Mesenchymal stem cell (in vitro differentiated cells and primary cell): ENCODE results near the gene CYTH3.

ENCODE experiments used
- DNase-seq: peaks from one replicate; pipeline ENCODE4 v3.0.0-alpha.2; 2013
- H2AFZ ChIP-seq: one replicate; pipeline ENCODE4 v1.6.1; 2013; ENCODE audit warnings: low read depth, mild to moderate bottlenecking, control low read depth, inconsistent platforms, low read length, moderate library complexity
- H2AK5ac ChIP-seq: 2 replicates; pipeline ENCODE4 v1.6.1; 2013; ENCODE audit warnings: low read length, moderate library complexity, mild to moderate bottlenecking, inconsistent platforms; ENCODE audit not compliant: severe bottlenecking
- H2BK120ac ChIP-seq: one replicate; pipeline ENCODE4 v1.6.1; 2013; ENCODE audit warnings: low read depth, mild to moderate bottlenecking, inconsistent platforms, low read length, moderate library complexity
- H2BK12ac ChIP-seq, 2 experiments: one replicate each; pipeline ENCODE4 v1.6.1; 2013; ENCODE audit warnings: inconsistent platforms in 2 of 2, low read length in 2 of 2, mild to moderate bottlenecking in 2 of 2, moderate library complexity in 2 of 2, control low read depth in 1 of 2
- H2BK15ac ChIP-seq: one replicate; pipeline ENCODE4 v1.6.1; 2013; ENCODE audit warnings: mild to moderate bottlenecking, low read depth, inconsistent platforms; ENCODE audit not compliant: poor library complexity, severe bottlenecking
- H2BK5ac ChIP-seq: 2 replicates; pipeline ENCODE4 v1.6.1; 2013; ENCODE audit warnings: low read depth, mild to moderate bottlenecking, low read length, control low read depth, inconsistent platforms; ENCODE audit not compliant: poor library complexity, severe bottlenecking
- H3K14ac ChIP-seq, 2 experiments: one replicate each; pipeline ENCODE4 v1.6.1; 2013; ENCODE audit warnings: inconsistent platforms in 2 of 2, low read length in 2 of 2, control low read depth in 1 of 2, mild to moderate bottlenecking in 1 of 2, moderate library complexity in 1 of 2
- H3K18ac ChIP-seq, 2 experiments: one replicate each; pipeline ENCODE4 v1.6.1; 2013; ENCODE audit warnings: inconsistent platforms in 2 of 2, low read length in 2 of 2, control low read depth in 1 of 2, low read depth in 1 of 2, mild to moderate bottlenecking in 1 of 2
- H3K23ac ChIP-seq, 2 experiments: one replicate each; pipeline ENCODE4 v1.6.1; 2013; ENCODE audit warnings: inconsistent platforms in 2 of 2, low read length in 2 of 2, mild to moderate bottlenecking in 2 of 2, moderate library complexity in 2 of 2, control low read depth in 1 of 2
- H3K27ac ChIP-seq: 2 replicates; pipeline ENCODE4 v1.5.1; 2013; ENCODE audit warnings: mild to moderate bottlenecking, moderate library complexity, low read length, control low read depth, inconsistent platforms; ENCODE audit not compliant: poor library complexity, severe bottlenecking
- H3K27me3 ChIP-seq, 2 experiments: 2 replicates each; pipeline versions ENCODE4 v1.6.1 to v1.7.0; 2013; ENCODE audit warnings: low read length in 2 of 2, mild to moderate bottlenecking in 2 of 2, moderate library complexity in 2 of 2, control low read depth in 1 of 2, inconsistent platforms in 1 of 2; ENCODE audit not compliant: control insufficient read depth in 1 of 2, insufficient read depth in 1 of 2
- H3K36me3 ChIP-seq, 2 experiments: 2 replicates each; pipeline versions ENCODE4 v1.6.1 to v1.7.0; 2013; ENCODE audit warnings: low read length in 2 of 2, control low read depth in 1 of 2, inconsistent platforms in 1 of 2, low read depth in 1 of 2, mild to moderate bottlenecking in 1 of 2; ENCODE audit not compliant: insufficient read depth in 2 of 2, control insufficient read depth in 1 of 2
- H3K4ac ChIP-seq, 2 experiments: one replicate each; pipeline ENCODE4 v1.6.1; 2013; ENCODE audit warnings: inconsistent platforms in 2 of 2, low read length in 2 of 2, mild to moderate bottlenecking in 2 of 2, moderate library complexity in 2 of 2, control low read depth in 1 of 2, low read depth in 1 of 2
- H3K4me1 ChIP-seq: 2 replicates; pipeline ENCODE4 v1.6.1; 2013; ENCODE audit warnings: low read depth, low read length, control low read depth; ENCODE audit not compliant: control insufficient read depth, insufficient read depth
- H3K4me2 ChIP-seq: 2 replicates; pipeline ENCODE4 v1.6.1; 2013; ENCODE audit warnings: low read length, mild to moderate bottlenecking, inconsistent platforms; ENCODE audit not compliant: poor library complexity, severe bottlenecking
- H3K4me3 ChIP-seq, 2 experiments: 2 replicates each; pipeline versions ENCODE4 v1.5.1 to v1.7.0; 2013; ENCODE audit warnings: low read length in 2 of 2, mild to moderate bottlenecking in 2 of 2, control low read depth in 1 of 2, low read depth in 1 of 2; ENCODE audit not compliant: insufficient read depth in 1 of 2
- H3K79me1 ChIP-seq: replicated peaks from 2 replicates; pipeline ENCODE4 v1.6.1; 2013; ENCODE audit warnings: mild to moderate bottlenecking, control low read depth, low read length, inconsistent platforms; ENCODE audit not compliant: poor library complexity, severe bottlenecking
- H3K9ac ChIP-seq: 2 replicates; pipeline ENCODE4 v1.7.0; 2013; ENCODE audit warnings: mild to moderate bottlenecking, low read length, moderate library complexity
- H3K9me3 ChIP-seq: 2 replicates; pipeline ENCODE4 v1.7.0; 2013; ENCODE audit warnings: mild to moderate bottlenecking, low read length; ENCODE audit not compliant: control insufficient read depth
- H4K8ac ChIP-seq: one replicate; pipeline ENCODE4 v1.6.1; 2013; ENCODE audit warnings: inconsistent platforms, mild to moderate bottlenecking, low read length, moderate library complexity
- H4K91ac ChIP-seq: one replicate; pipeline ENCODE4 v1.6.1; 2013; ENCODE audit warnings: mild to moderate bottlenecking, low read length, inconsistent platforms
- WGBS: methylation state at CpG from one replicate; pipeline ENCODE4 v1.1.7; 2013; ENCODE audit warnings: mixed read lengths; 5-methylcytosine and 5-hydroxymethylcytosine counted together

Gene CYTH3

GRCh38 chr7:6164010-6164409 lies 108.4 kb downstream of the CYTH3 start:
- no peaks in the 10 kb centered on the region for H3K27me3 ChIP-seq
- H3K27ac ChIP-seq, result no peak overlapping the region
- no peak overlapping the region for H3K9ac ChIP-seq
- no peak overlapping the region for H3K14ac ChIP-seq
- no peak overlapping the region for H2BK15ac ChIP-seq
- no peak for DNase-seq
- 100% methylated on average over 1 of the region's 7 CpGs for WGBS
- H3K4me3 ChIP-seq, result no peak overlapping the region
- H3K4ac ChIP-seq, result no peak overlapping the region
- H3K18ac ChIP-seq, result no peak overlapping the region
- H2AK5ac ChIP-seq, result no peak overlapping the region
- no peaks in the 10 kb centered on the region for H3K9me3 ChIP-seq
- H2AFZ ChIP-seq, result no peak overlapping the region
- peaks cover 4% of the 10 kb centered on the region for H3K4me1 ChIP-seq
- no peak overlapping the region for H2BK120ac ChIP-seq
- H3K23ac ChIP-seq, result no peak overlapping the region
- H2BK12ac ChIP-seq, result no peak overlapping the region
- no peak overlapping the region for H2BK5ac ChIP-seq
- H3K36me3 ChIP-seq, result peaks cover 73 to 80% of the 10 kb centered on the region in 2 experiments
- no peak overlapping the region for H4K91ac ChIP-seq
- no peak overlapping the region for H3K4me2 ChIP-seq
- H4K8ac ChIP-seq, result no peak overlapping the region
- H3K79me1 ChIP-seq, result peaks cover 20% of the 10 kb centered on the region

- Histone ChIP-seq H3K9me3 (no peaks in the 10 kb centered on the region), H3K4ac (no peak overlapping the region), H2BK120ac (no peak overlapping the region), H3K14ac (no peak overlapping the region), H4K91ac (no peak overlapping the region), H2BK5ac (no peak overlapping the region), H3K27me3 (no peaks in the 10 kb centered on the region), H3K36me3 (peaks cover 74 to 80% of the 10 kb centered on the region in 2 experiments), H2AFZ (no peak overlapping the region), H3K23ac (no peak overlapping the region), H4K8ac (no peak overlapping the region), H3K9ac (no peak overlapping the region), H3K18ac (no peak overlapping the region), H3K4me2 (no peak overlapping the region), H2BK12ac (no peak overlapping the region), H2AK5ac (no peak overlapping the region), H3K4me1 (peaks cover 4% of the 10 kb centered on the region), H3K4me3 (no peak overlapping the region), H3K27ac (no peak overlapping the region), H3K79me1 (peaks cover 26% of the 10 kb centered on the region), H2BK15ac (no peak overlapping the region)
- DNase-seq, result no peak
- 96% methylated on average over 17 of the region's 17 CpGs for whole genome bisulfite sequencing
These were observed 109.0 kb downstream of the CYTH3 start for GRCh38 chr7:6163402-6163801.

- WGBS, result 96% methylated on average over 18 of the region's 18 CpGs
- H4K91ac ChIP-seq, result peak overlapping the region; percentile 14
- H3K9me3 ChIP-seq, result no peaks in the 10 kb centered on the region
- H3K4ac ChIP-seq, result no peak overlapping the region
- no peak overlapping the region for H2BK120ac ChIP-seq
- no peak overlapping the region for H3K4me2 ChIP-seq
- H3K14ac ChIP-seq, result no peak overlapping the region
- no peak overlapping the region for H2AFZ ChIP-seq
- peaks cover 4% of the 10 kb centered on the region for H3K4me1 ChIP-seq
- H3K4me3 ChIP-seq, result no peak overlapping the region
- H3K27me3 ChIP-seq, result no peaks in the 10 kb centered on the region
- no peak overlapping the region for H4K8ac ChIP-seq
- no peak overlapping the region for H2BK5ac ChIP-seq
- H3K27ac ChIP-seq, result no peak overlapping the region
- DNase-seq, result no peak
- H2AK5ac ChIP-seq, result no peak overlapping the region
- no peak overlapping the region for H3K18ac ChIP-seq
- peak overlapping the region; percentile 74 for H3K9ac ChIP-seq
- no peak overlapping the region for H3K23ac ChIP-seq
- H2BK12ac ChIP-seq, result no peak overlapping the region
- no peak overlapping the region for H2BK15ac ChIP-seq
- peaks cover 74 to 80% of the 10 kb centered on the region in 2 experiments for H3K36me3 ChIP-seq
- H3K79me1 ChIP-seq, result peaks cover 26% of the 10 kb centered on the region
These were observed 109.6 kb downstream of the CYTH3 start for GRCh38 chr7:6162650-6163366.

GRCh38 chr7:6162331-6162620 lies 110.1 kb downstream of the CYTH3 start:
- H3K27ac ChIP-seq, result no peak overlapping the region
- no peak overlapping the region for H2BK120ac ChIP-seq
- H3K4me2 ChIP-seq, result no peak overlapping the region
- no peak overlapping the region for H2AK5ac ChIP-seq
- H2BK12ac ChIP-seq, result no peak overlapping the region
- peaks cover 29% of the 10 kb centered on the region for H3K79me1 ChIP-seq
- H4K8ac ChIP-seq, result no peak overlapping the region
- H3K9me3 ChIP-seq, result no peaks in the 10 kb centered on the region
- H2BK15ac ChIP-seq, result no peak overlapping the region
- H3K4me1 ChIP-seq, result peaks cover 4% of the 10 kb centered on the region
- H3K4ac ChIP-seq, result no peak overlapping the region
- no peak overlapping the region for H3K18ac ChIP-seq
- no peak overlapping the region for H3K14ac ChIP-seq
- H2AFZ ChIP-seq, result no peak overlapping the region
- WGBS, result 93% methylated on average over 8 of the region's 8 CpGs
- peak overlapping the region; percentile 74 for H3K9ac ChIP-seq
- H3K27me3 ChIP-seq, result no peaks in the 10 kb centered on the region
- no peak overlapping the region for H3K4me3 ChIP-seq
- DNase-seq, result no peak
- peaks cover 72 to 81% of the 10 kb centered on the region in 2 experiments for H3K36me3 ChIP-seq
- peak overlapping the region in 1 of 2 experiments; percentile 26 for H3K23ac ChIP-seq
- H4K91ac ChIP-seq, result peak overlapping the region; percentile 14
- H2BK5ac ChIP-seq, result no peak overlapping the region
